Limb (tissue), 2 donors: ENCODE measurements around the gene MRPL16.
"Not testable (repeated sequence)": the region's sequence is repeated elsewhere in the genome, so short reads cannot be mapped to it uniquely, and the experiment has no call there.

Experiments used
- DNase-seq, 2 donors: peaks; one replicate each; pipeline ENCODE4 v3.0.0-alpha.2; 2016; ENCODE audit errors: extremely low spot score in 2 of 2

MRPL16 gene

DNA sequence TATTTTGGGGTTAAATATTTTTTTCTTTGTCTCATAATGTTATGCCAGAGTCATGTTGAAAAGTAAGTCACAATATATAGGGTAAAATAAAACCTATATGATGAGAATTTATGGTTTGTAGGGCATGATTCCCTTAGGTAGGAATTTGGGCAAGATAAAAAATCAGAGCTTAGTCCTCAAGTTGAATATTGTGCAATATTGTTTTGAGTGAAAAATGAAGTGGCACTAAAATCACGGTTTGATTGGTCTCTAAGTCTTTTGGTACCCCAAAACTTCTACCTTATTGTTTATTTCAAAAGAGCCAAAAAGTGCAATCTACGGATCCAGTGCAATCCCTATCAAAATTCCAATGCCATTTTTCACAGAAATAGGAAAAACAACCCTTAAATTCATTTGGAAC lies 1.6 kb upstream of the MRPL16 start:
- DNase-seq: no peak

DNA sequence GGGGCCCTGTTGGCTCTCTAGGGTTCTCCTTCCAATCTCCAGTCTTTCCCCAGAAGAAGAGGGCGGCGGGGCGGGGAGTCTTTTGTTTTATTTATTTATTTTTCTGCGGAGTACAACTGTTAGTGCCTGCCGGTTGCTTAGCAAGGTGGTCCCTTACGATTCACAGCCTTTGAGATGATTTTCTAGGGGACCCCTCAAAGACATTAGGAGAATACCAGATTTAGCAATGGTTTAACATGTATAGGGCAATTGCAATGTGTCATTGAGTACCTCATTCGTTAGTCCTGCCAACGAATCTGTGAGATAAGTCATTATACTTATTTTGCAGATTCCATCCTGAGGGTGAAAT lies 307 bp upstream of the MRPL16 start:
- DNase-seq: peak in 1 of 2 donors; percentile 84

DNA sequence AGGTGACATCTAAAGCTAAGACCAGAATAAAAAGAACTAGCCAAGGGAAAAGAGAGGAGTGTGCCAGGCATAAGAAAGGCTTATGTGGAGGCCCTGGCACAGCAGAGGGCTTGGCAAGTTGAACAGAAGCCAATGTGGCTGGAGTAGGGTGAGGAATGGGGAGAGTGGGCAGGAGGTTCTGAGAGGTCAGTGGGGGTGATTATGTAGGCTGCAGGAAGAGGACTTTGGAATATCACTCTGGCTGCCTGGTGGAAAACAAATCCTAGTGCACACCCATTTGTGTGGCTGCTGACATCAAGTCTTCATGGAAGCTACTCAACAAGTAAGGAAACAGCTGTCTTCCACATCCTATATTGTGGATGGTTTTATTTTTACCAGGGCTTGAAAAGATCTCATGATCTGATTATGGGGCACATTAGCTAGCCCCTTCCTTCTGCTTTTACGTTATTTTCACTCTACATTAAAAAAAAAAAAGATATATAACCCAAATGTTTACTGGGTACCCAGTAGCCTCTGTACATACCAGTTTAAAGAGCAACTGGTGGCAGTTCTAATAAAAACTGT lies 3.4 kb downstream of the MRPL16 start:
- DNase-seq: no peak

DNA sequence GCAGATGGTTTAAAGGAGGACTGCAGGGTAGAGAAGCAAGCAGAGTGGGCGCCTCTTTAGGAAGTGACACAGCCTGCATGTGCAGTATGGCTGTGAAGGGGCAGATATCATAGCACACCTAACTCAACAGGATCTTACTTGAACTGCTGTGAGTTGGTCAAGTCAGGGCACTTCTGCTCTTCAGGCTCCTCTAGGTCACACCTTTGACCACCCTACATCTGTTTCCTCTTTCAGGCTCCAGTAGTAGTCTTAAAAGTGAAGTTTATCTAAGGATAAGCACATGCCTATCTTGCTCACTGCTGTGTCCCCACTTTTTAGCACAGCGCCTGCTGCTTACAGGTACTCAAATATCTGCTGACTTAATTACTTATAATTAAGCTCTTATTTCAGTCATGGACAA lies 6.5 kb downstream of the MRPL16 start:
- no peak for DNase-seq

DNA sequence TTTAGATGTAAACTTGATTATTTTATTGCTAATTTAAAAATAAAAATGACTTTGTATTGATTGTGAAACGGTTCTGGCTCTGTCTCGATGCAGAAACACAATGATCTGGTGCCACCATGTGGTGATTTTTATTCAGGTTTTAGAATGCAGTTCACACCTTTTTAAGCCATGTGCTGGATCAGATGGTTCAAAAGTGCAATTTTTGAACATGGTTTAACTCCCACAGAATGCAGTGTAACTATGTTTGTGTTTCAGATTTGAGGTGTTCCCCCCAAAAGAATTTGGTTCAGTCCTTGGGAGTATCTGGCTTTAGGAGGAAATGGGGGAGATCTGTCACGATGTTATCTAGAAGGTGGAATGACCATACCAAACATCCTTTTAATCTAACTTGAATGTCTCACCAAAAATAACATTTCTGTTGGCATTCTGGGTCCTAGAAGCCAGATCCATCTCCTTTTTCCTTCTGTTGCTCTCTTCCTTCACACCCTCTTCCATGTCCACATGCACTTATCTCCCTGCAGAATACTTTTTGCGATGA lies 7.9 kb downstream of the MRPL16 start:
- peak in 1 of 2 donors; percentile 34 for DNase-seq

DNA sequence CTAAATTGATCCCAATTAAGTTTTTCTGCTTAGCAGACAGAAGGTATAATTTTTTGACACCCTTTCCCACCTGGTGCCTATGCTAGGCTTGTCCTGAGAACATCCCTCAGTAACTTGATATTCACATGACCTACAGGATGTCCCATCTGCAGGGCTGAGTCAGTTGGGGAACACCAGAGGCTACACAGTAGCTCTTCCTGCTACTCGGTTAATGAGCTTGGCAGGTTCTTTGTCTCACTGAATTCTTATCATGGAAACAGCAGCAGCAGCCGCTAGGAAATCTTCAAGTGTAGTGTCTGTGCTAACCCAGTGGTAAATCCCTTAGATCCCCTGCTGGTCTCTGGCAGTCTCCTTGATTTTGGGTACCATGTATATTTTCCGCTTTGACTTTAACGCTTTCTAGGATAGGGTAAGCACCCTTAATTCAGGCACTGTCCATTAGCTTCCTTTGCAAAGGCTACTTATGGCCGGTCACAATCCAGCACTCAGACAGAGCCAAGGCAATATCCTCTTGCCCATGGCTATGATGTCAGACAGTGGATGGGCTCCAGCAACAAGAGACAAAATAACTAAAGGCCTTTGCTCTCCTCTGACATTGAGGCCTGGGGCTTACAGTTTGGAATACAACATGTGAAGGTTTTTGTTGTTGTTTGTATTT lies 8.5 kb downstream of the MRPL16 start:
- no peak for DNase-seq

DNA sequence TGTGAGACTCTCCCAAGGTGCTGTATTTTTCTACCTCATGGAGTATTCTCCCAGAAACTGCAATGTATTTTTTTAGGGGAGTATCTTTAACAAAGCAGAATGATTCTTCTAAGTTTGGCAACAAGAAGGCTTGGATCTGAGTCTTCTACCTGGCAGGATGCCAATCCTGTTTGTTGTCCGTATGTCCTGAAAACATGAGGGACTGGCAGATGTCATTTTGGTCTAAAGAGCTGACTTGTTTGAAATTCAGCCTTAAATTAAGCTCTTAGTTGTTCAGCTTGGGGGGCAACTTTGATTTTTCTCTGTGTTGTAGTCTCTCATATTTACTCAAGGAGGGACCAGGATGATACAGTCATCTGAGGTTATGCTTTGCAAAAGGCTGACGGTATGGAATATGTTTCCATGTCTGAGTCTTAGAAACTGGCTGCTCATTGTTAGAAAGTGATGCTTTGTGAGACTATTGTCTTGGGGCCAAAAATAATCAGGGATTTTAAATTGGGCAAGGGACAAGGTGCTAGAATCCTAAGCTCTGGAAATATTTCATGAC lies 9.3 kb downstream of the MRPL16 start:
- DNase-seq: no peak

DNA sequence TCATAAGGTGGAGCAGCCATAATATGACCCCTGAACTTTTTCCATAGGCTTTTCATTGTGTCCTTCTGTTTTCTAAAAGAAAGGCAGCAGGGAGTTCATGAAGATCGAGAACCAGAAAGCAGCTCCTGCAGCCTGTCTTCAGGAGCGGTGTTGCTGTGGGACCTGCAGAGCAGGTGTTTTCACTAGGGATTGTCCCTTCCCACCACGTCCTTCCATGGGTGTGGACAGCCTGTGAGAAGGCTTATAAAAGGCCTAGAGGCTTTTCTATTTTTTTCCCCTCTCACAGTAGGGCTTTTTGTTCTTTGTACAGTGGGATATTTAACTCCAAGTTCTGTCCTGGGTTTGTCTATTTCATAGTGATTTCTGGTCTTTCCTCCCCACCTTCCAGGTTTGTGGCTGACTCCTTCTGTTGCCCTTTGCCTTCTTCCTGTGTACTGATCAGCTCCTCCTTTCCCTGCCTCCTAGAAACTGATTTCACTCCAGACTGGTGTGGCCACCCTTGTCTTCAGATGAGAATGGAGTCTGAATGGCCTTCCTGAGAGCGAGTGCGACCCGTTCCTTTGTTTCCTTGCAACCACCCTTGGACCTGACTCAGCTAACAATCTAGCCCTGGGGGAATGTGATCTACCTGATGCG lies 10.1 kb downstream of the MRPL16 start:
- no peak for DNase-seq

DNA sequence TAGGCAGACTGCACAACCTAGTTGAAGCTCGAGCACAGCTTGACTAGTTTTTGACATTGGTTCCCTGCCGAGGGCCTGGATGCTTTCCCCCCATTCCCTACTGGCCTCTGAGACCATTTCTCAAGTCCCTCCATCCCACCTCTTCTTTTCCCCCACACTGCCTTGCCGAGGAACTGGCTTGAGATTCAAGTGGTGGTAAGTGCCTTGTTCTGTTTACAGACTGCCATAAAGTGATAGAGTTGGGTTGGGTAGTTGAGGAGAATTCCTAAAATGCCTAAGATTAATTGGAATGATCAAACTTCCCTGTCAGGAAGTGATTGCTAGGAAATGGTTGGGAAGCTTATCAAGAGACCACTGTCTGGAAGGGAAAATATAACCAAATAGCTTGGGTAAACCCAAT lies 16.2 kb downstream of the MRPL16 start:
- DNase-seq: no peak

DNA sequence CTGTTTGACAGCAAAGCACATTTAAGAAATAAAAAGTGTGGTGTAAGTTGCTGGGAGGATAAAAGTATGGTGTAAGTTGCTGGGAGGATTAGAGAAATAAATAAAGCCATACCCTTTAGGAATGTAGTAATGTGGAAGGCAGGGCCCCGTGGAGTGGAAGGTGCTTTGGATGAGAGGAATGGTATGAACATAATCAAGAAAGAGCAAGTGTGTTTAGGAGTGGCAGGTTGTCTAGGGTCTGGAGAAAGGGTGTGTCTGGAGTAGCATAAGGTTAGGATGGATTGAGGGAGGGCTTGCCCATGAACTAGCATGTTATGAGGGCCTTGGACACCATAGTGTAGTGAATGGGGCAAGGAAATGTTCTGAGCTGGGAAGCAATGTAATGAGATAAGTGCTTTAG lies 18.1 kb downstream of the MRPL16 start:
- DNase-seq: no peak

DNA sequence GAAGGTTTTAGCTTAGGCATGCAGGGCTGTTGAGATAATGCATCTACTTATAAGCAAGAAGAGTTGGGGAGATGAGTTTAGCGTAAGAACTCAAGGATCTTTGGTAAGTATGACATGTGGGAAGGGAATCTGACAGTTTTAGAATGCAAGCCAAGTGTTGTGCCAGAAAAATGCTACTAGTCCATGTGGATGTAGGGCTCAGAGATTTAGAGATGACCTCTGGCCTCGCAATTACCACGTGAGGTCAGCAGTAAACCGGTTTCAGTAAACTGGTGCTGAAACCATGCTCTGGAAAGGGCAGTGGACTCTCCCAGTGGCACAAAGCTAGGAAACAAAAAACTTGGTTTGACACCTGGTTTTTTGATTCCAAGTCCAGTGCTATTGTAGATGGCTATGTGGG lies 18.9 kb downstream of the MRPL16 start:
- no peak for DNase-seq

DNA sequence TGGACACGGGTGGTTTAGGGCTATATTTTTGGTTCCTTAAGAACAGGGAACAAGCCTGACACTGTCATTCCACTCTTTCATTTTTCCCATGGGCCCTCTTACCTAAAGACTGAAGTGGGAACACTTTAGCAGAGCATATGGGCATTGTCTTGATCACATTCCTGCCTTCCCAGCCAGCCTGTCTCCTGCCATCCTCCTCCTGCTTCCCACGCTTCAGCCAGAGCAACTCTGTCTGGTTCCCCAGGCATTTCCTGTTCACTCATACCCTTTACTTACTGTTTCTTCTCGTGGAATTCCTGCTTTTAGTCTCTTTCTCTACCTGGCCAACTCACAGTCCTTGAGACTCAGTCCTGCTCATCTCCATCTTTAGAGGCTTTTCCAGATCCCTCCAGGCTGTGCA lies 22.8 kb downstream of the MRPL16 start:
- DNase-seq: no peak

DNA sequence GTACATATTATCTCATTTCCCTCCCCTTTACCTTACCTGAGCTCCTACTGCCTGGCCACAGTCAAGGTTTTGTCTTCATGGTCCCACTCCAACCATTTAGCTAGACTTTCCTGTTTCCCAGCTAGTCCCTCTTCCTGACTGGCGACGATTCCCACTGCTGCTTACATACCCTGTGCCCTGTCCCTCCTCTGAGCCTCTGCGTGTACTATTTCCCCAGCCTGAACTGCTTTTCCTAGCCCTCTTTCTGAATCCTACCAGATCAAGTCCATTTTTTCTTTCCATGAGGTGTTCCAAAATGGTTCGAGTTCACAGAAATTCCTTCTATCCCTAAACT lies 23.4 kb downstream of the MRPL16 start:
- no peak for DNase-seq

DNA sequence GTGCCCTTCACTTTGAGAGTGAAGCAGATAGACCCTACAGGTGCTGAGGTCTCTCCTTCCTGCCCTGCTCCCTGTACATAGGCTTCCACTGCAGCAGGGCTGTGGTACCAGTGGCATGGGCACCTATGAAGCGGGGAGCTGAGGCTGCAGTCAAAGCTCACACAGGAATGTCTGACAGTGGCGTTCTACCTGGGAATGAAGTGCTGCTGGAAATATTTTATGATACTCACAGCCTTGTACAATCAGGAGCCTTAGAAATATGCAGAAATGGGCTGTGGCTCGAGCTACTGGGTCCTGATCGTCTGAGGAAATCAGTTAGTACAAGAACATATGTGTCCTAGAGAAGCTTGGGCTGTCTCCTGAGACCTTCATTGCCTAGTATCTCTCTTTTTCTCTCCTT lies 24.8 kb downstream of the MRPL16 start:
- no peak for DNase-seq

DNA sequence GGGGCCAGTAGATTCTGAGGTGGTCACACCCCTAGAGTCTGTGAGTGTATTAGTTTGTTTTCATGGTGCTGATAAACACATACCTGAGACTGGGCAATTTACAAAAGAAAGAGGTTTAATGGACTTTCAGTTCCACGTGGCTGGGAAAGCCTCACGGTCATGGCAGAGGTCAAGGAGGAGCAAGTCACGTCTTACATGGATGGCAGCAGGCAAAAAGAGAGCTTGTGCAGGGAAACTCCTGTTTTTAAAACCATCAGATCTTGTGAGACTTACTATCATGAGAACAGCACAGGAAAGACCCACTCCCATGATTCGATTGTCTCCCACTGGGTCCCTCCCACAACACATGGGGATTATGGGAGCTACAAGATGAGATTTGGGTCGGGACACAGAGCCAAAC lies 26.1 kb downstream of the MRPL16 start:
- not testable (repeated sequence) for DNase-seq

DNA sequence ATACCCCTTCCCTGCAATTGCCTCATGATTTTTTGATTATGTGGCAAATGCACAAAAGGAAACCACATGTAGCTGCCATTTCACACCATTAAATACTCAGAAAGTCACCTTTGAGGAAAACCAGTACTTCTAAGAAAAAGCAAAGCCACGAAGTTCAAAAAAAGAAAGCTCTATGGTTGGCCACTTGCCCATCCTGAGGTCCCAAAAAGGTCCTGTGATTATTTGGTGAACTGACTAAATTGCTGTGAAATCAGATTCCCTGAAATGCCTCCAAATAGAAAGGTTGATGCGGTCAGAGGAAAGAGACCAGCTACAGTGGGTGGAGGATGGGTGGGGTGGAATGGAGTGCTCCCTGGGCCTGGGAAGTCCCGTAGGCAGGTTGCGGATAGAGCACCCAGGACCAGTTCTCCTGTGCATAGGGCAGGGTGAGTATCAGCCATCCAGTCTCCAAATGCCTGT lies 26.9 kb downstream of the MRPL16 start:
- DNase-seq: no peak

DNA sequence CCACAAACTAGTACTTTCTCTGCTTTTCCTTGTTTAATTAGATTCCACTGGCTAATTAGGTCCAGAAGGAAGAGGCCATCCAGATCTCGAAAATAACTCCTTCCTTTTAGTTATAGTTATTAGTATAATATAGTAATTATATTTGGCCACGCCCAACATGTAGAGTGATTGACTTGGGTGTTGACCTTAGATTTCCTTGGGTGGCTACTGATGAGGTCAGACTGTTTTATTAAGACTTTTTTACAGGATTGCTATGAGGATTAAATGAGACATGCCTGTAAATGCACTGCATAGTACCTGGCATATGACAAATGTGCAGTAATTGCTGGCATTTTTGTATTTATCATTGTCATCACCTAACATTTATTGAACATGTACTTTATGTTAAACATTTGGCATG lies 28.5 kb downstream of the MRPL16 start:
- DNase-seq: no peak

DNA sequence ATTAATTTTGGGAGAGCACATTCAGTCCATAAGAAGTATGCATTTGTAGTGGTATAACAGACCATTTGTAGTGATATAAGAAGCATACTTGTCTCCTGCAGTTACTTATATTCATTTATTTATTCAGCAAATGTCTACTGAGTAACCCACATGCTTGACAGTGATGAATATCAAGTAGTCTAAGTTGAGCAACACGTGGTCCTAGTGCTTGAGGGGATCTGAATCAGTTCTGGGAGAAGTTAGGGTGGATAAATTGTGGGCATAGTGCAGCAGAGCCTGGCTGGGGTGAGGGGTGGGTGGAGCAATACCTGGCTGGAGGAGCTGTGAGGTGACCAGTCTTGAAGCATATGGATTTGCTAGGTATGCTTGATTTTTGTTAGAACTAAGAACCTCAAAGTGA lies 31.1 kb downstream of the MRPL16 start:
- DNase-seq: no peak

DNA sequence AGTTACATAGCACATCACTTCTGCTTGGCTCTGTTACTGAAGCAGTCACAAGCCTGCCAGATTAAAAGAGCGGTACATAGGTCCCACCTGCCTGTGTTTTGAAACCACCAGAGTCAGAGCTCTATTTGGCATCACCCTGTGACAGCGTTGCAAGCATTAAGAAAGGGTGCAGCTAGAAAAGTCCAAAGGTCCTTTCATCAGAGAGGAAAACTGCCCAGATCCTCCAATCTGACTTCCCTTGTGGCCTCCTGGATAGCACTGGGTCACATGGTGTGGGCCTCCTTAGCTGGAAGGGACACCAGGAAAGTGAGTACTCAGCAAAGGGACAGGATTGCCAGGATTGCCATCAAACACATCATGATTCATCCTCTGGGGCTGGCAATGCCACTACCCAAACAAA lies 32.5 kb downstream of the MRPL16 start:
- DNase-seq: no peak

DNA sequence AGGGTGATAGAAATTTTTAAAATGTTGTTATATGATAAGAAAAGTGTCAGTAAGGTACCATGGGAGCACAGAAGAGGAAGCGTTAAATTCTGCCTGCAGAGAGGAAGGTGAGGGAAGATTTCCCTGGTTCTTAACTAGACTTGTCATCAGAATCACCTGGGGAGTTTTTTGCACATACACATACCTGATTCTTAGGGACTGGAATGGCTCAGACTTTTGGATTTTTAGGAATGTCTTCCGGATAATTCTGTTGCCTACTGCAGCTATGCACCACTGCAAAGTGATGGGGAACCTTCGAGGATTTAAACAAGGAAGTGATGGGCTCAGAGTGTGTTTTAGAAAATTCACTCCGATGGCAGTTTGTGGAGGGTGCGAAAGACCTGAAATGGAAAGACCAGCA lies 33.5 kb downstream of the MRPL16 start:
- no peak for DNase-seq

DNA sequence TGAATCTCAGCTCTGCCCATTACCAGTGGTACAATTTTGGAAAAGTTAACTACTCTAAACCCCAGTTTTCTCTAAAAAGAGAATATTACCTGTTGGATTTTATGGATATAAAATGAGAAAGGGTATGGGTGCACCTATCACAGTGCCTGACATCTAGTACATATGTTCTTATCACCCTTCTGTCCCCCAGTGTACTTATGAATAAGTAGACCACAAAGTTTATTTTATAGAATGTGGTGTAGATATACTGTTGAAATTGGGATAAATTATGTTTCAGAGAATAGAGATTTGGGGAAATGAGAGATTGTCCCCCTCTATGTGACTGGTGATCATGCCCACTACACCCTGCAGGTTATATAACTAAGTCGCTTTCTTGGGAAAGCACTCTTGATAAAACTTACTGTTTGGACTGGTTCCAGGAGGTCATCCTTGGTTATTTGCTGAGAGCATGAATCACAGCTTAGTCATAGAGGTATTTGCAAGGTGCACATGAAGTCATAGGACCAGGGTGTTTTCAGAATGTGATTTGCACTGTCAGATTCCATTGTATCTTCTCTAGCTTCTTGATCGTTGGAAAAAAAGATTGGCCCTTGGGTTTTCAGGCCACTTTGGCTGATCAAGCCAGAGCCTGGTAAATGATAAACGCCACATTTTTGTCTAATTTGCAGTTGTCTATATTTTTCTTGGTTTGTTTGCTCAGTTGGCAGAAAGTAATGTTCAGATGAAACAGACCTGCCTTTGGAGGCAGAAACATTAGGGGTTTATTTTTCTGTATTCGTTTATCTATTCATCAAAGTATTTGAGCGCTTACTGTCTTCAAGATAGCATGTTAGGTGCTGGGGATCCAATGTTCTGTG lies 34.1 kb downstream of the MRPL16 start:
- no peak for DNase-seq

DNA sequence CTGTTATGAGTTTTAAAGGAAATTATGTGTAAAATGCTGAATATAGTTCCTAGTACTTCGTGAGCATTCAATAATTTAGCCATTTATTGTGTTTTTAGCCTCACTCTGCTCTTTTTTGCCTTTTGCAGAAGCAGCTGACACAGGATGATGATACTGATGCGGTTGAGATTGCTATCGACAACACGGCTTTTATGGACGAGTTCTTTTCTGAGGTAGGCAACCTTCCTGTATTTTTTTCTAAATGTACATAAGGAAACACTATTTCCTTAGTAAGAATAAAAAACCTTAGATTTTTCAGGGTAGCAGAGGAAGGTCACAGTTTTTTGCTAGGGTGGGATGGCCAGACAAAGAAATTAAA lies 37.5 kb downstream of the MRPL16 start:
- no peak for DNase-seq
